Measurements from ENCODE around the gene ERICH2.

DNA sequence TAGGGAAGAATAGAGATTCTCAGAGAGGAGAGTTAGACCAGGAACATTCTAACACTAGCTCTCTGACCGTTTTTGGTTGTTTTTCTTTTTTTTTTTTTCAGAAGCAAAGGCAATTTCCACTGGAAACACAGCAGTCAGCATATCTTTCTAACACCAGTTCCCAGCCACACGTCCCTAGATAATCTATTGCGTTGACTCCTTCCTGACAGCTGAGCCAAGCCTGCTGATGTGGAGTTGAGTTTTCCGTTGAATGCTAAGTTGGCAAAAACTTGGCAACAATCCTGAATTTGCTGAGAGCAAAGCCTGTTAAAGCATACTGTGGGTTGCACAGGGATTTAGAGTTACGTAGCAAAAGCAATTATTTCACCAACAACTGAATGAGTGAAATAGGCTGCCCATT, 65.8 kb downstream of the ERICH2 start:
- TF ChIP-seq POLR2A (IDR thresholded peaks at IDR 0.05; ENCODE audit: low read depth) (no peak), POLR2AphosphoS5 (IDR thresholded peaks at IDR 0.05) (no peak), EP300 (IDR thresholded peaks at IDR 0.05) (no peak)
- TF ChIP-seq, protein P1, sequence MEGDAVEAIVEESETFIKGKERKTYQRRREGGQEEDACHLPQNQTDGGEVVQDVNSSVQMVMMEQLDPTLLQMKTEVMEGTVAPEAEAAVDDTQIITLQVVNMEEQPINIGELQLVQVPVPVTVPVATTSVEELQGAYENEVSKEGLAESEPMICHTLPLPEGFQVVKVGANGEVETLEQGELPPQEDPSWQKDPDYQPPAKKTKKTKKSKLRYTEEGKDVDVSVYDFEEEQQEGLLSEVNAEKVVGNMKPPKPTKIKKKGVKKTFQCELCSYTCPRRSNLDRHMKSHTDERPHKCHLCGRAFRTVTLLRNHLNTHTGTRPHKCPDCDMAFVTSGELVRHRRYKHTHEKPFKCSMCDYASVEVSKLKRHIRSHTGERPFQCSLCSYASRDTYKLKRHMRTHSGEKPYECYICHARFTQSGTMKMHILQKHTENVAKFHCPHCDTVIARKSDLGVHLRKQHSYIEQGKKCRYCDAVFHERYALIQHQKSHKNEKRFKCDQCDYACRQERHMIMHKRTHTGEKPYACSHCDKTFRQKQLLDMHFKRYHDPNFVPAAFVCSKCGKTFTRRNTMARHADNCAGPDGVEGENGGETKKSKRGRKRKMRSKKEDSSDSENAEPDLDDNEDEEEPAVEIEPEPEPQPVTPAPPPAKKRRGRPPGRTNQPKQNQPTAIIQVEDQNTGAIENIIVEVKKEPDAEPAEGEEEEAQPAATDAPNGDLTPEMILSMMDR (IDR thresholded peaks at IDR 0.05), result no peak

Measured in esophagus muscularis mucosa (tissue), 4 donors.